Activated CD4-positive, alpha-beta memory T cell treated with anti-CD3 and anti-CD28 coated beads for 36 hours (primary cell): ENCODE data around the gene WDR3. TPM values are rescaled to one million over a fixed set of nuclear protein-coding genes. Genes with fewer than 3 reads are reported as not detected.
"Not testable (repeated sequence)": the region's sequence is repeated elsewhere in the genome, so short reads cannot be mapped to it uniquely, and the experiment has no call there.

Source experiments
- CTCF ChIA-PET: fragments of 350-600 bp; sonication (Branson Sonifier 250); formaldehyde crosslinking; loops from one replicate; lab custom pipeline; 2021; ENCODE audit warnings: antibody characterized with exemption, inconsistent platforms; lab: Charles Lee
- POLR2A ChIA-PET: fragments of 350-600 bp; sonication (Branson Sonifier 250); formaldehyde crosslinking; loops from one replicate; lab custom pipeline; 2021; ENCODE audit warnings: antibody characterized with exemption; lab: Charles Lee
- DNase-seq: peaks from one replicate; pipeline ENCODE4 v3.0.0-alpha.2; 2020
- H3K27ac Mint-ChIP-seq: one replicate; pipeline ENCODE4 v1.8.0; 2021; ENCODE audit warnings: mixed read lengths
- H3K27me3 Mint-ChIP-seq: one replicate; pipeline ENCODE4 v1.8.0; 2021; ENCODE audit warnings: mixed read lengths
- H3K36me3 Mint-ChIP-seq: one replicate; pipeline ENCODE4 v1.8.0; 2021; ENCODE audit warnings: mixed read lengths
- H3K4me1 Mint-ChIP-seq: one replicate; pipeline ENCODE4 v1.8.0; 2021; ENCODE audit warnings: low read depth, mixed read lengths
- H3K4me3 Mint-ChIP-seq: one replicate; pipeline ENCODE4 v1.8.0; 2021; ENCODE audit warnings: mild to moderate bottlenecking, mixed read lengths
- H3K9me3 Mint-ChIP-seq: one replicate; pipeline ENCODE4 v1.8.0; 2021; ENCODE audit warnings: mixed read lengths
- intact Hi-C: fragments of 100-400 bp; cut with micrococcal nuclease; formaldehyde crosslinking; loops from one replicate; pipeline ENCODE4 v1.15.1; 2023
- total RNA-seq, 2 experiments: library from RNA; stranded (reverse); gene quantifications; one replicate each; pipeline ENCODE4 v1.2.3, GENCODE V29; 2021

The WDR3 gene
- total RNA-seq, 2 experiments from 2014 or later, result 48.3 to 51.8 TPM

DNA sequence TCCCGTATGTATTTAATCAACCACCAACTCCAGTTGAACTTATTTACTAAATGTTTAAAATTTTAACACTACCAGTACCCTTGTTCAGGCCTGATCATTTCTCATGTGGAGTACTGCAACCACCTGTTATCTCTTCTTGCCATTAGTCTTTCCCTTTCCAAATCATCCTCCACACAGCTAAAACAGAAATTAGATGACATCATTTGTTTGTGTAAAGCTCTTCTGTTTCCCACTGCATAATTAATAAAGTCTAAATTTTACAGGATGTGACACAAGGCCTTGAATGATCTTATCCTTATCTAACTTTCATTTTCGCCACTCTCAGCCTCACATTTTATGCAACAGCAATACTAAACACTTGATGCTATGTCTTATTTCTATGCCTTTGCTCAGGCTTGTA, 24.5 kb upstream of the WDR3 start:
- H3K27me3 Mint-ChIP-seq, result no peaks in the 10 kb centered on the region
- no peaks in the 10 kb centered on the region for H3K9me3 Mint-ChIP-seq
- H3K4me3 Mint-ChIP-seq, result no peak overlapping the region
- H3K36me3 Mint-ChIP-seq, result peaks cover 28% of the 10 kb centered on the region
- peaks cover 3% of the 10 kb centered on the region for H3K4me1 Mint-ChIP-seq
- ChIA-PET POLR2A (no interaction called here), CTCF (interaction anchor here (5.8 kb wide), 1 partner anchor 10 kb away, joined by 38 read pairs; no protein-coding TSS in a partner anchor)
- intact Hi-C loops, result no loop called here
- no peak for DNase-seq
- H3K27ac Mint-ChIP-seq, result no peak overlapping the region

DNA sequence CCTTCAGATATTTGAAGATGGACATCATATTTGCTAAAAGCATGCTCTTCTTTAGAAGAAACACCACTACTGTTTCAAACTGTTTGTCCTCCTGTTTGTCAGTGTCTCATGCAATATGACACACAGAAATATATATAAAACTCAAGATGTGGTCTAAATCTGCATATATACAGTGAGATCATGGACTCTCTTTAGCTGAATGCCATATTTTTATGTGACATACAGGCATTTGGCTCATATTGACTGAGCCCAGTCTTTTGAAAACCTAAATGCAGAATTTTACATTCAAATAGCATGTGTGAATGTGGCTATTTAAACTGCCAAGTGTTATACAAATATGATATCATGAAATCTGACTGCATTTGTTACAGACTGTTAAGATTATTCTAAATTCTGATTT, 18.5 kb upstream of the WDR3 start:
- Mint-ChIP-seq H3K9me3 (no peaks in the 10 kb centered on the region), H3K4me1 (peaks cover 2% of the 10 kb centered on the region), H3K36me3 (peaks cover 35% of the 10 kb centered on the region), H3K4me3 (no peak overlapping the region), H3K27me3 (no peaks in the 10 kb centered on the region), H3K27ac (no peak overlapping the region)
- POLR2A ChIA-PET, result no interaction called here
- intact Hi-C loops, result no loop called here
- CTCF ChIA-PET, result interaction anchor here (0.6 to 5.8 kb wide), 2 partner anchors 16 kb away, joined by 3 to 38 read pairs; no protein-coding TSS in a partner anchor
- no peak for DNase-seq

DNA sequence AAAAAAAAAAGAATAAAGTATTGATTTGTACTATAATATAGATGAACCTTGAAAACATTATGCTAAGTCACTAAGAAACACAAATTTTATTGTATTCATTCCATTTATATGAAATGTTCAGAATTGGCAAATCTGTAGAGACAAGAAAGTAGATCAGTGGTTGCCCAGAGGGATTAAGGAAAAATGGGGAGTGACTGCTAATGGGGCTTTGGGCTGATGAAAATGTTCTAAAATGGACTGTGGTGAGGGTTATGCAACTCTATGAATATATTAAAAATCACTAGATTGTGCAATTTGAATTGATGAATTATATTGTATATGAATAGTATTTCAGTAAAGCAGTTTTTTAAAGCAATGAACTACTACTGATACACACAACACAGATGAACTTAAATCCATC, 10.2 kb upstream of the WDR3 start:
- DNase-seq, result no peak
- no peaks in the 10 kb centered on the region for H3K4me1 Mint-ChIP-seq

DNA sequence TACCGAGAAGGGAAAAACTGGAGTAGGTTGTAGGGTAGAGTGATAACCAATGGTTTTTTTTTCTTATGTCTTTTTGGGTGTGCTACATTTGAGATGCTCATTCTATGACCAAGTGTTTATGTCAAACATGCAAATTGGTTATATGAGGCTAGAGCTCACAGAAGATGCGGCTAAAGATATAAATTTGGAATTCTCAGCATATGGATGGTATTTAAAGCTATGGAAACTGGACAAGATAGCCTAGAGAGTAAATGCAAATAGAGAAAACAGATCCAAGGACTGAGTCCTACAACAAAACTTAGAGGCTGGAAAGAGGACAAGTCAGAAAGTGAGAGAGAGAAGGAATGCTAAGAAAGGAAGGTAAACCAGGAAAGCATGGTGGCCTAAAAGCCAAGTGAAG, 7.5 kb upstream of the WDR3 start:
- H3K4me1 Mint-ChIP-seq, result peaks cover 5% of the 10 kb centered on the region
- intact Hi-C loops, result loop anchor here (10.0 kb wide), 2 partner anchors 317 to 557 kb away; partner anchors contain the start of genes MAN1A2 and TENT5C
- POLR2A ChIA-PET, result interaction anchor here (0.6 kb wide), 1 partner anchor 785 kb away, joined by 3 read pairs; no protein-coding TSS in a partner anchor
- CTCF ChIA-PET, result no interaction called here
- no peaks in the 10 kb centered on the region for H3K27me3 Mint-ChIP-seq
- no peak overlapping the region for H3K4me3 Mint-ChIP-seq
- peaks cover 20% of the 10 kb centered on the region for H3K36me3 Mint-ChIP-seq
- no peaks in the 10 kb centered on the region for H3K9me3 Mint-ChIP-seq
- H3K27ac Mint-ChIP-seq, result no peak overlapping the region
- no peak for DNase-seq

More for the DNA sequence above, 10.2 kb upstream of the WDR3 start:
- Mint-ChIP-seq H3K27me3 (no peaks in the 10 kb centered on the region), H3K9me3 (no peaks in the 10 kb centered on the region), H3K4me3 (no peak overlapping the region), H3K27ac (no peak overlapping the region), H3K36me3 (peaks cover 37% of the 10 kb centered on the region)
- intact Hi-C loops, result no loop called here
- ChIA-PET POLR2A (no interaction called here), CTCF (interaction anchor here (1.0 kb wide), 1 partner anchor 9 kb away, joined by 3 read pairs; no protein-coding TSS in a partner anchor)

DNA sequence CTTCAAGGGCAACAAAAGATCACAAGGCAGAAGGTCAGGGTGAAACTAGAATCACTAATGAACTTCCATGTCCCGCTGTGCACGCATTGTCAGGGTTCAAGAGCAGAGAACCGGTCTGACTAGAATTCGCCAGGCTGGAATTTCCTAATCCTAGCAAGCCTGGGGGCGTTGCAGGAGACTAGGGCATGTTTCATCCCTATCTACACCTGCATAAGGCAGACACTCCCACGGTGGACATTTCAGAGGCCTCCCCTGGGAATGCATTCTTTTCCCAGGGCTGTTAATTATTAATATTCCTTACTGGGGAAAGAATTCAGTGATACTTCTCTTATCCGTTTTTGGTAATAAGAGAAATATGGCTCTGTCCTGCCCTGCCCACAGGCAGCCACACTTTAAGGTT, 6.8 kb upstream of the WDR3 start:
- H3K4me3 Mint-ChIP-seq, POLR2A ChIA-PET, CTCF ChIA-PET, H3K4me1 Mint-ChIP-seq, H3K9me3 Mint-ChIP-seq, H3K27ac Mint-ChIP-seq, DNase-seq, H3K27me3 Mint-ChIP-seq: not testable (repeated sequence)
- H3K36me3 Mint-ChIP-seq, result peaks cover 15% of the 10 kb centered on the region
- intact Hi-C loops, result loop anchor here (10.0 kb wide), 2 partner anchors 318 to 558 kb away; partner anchors contain the start of genes MAN1A2 and TENT5C

DNA sequence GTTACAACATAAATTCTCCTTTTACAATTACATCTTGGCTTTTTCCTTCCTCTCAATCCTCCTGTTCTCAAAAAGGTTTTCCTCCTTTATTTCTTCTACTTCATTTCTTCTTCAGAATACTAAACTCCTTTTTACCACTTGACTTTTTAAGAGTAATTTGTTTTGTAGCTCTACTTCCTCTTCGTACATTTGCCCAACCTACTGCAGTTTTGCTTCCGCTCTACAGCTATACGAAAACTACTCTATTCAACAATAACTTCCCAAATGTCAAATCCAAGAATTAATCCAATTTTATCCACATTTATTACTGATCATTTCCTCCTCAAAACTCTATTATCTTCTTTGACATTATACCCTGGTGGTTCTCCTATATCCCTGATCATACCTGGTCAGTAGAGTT, 3.6 kb upstream of the WDR3 start:
- Mint-ChIP-seq H3K4me3 (no peak overlapping the region), H3K27ac (no peak overlapping the region), H3K4me1 (peaks cover 27% of the 10 kb centered on the region), H3K9me3 (no peaks in the 10 kb centered on the region), H3K36me3 (peaks cover 11% of the 10 kb centered on the region), H3K27me3 (no peaks in the 10 kb centered on the region)
- ChIA-PET POLR2A (no interaction called here), CTCF (interaction anchor here (1.0 to 1.8 kb wide), 2 partner anchors 30 to 32 kb away, joined by 3 to 5 read pairs; no protein-coding TSS in a partner anchor)
- no peak for DNase-seq
- intact Hi-C loops, result loop anchor here (10.0 kb wide), 2 partner anchors 321 to 561 kb away; partner anchors contain the start of genes MAN1A2 and TENT5C

DNA sequence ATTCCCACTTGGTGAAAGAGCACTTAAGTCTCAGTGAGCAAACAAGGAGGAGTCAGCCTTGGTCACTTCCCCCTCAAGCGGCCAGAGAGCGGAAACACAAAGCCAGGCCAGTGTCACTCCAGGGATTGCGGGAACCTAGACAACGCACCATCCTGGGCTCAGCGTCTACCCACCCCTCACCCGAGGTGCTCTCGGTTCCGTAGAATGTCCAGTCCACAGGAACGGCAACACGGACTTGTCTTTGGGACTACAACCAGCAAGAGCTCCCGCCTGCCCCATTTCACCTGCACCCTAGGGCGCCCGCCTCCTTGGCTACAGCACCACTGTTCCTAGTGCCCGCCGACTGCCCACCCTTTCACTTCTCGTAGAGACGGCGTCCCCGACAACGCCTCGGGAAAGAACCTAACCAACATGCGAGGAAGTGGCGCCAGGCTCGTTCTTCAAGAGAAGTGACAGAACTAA, 627 bp upstream of the WDR3 start:
- CTCF ChIA-PET, result interaction anchor here (1.0 to 1.3 kb wide), 3 partner anchors 33 to 395 kb away, joined by 3 to 9 read pairs (median 6); no protein-coding TSS in a partner anchor

DNA sequence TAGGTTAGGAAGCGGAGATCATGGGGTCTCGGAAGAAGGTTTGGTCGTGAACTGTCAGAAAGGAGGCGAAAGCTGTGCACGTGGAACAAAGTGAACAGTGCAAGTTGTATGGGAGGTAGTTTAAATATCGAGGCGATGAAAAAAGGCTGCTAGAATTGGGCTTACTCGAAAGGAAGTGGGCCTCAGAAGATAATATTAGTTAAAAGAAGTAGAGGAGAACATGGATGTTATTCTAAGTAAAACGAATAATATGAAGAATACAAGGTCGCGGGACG, 571 bp downstream of the WDR3 start:
- intact Hi-C loops, result no loop called here

More for the DNA sequence above, 627 bp upstream of the WDR3 start:
- H3K36me3 Mint-ChIP-seq, result peaks cover 23% of the 10 kb centered on the region
- DNase-seq, result peak; percentile 57
- no peaks in the 10 kb centered on the region for H3K9me3 Mint-ChIP-seq
- POLR2A ChIA-PET, result interaction anchor here (0.9 kb wide), 1 partner anchor 14 kb away, joined by 6 read pairs; no protein-coding TSS in a partner anchor
- H3K4me3 Mint-ChIP-seq, result peak overlapping the region; percentile 96
- intact Hi-C loops, result loop anchor here (1.0 to 10.0 kb wide), 4 partner anchors 34 to 1211 kb away; partner anchors contain the start of genes MAN1A2, TENT5C and WARS2
- H3K27me3 Mint-ChIP-seq, result no peaks in the 10 kb centered on the region
- H3K4me1 Mint-ChIP-seq, result peaks cover 48% of the 10 kb centered on the region
- peak overlapping the region; percentile 86 for H3K27ac Mint-ChIP-seq

DNA sequence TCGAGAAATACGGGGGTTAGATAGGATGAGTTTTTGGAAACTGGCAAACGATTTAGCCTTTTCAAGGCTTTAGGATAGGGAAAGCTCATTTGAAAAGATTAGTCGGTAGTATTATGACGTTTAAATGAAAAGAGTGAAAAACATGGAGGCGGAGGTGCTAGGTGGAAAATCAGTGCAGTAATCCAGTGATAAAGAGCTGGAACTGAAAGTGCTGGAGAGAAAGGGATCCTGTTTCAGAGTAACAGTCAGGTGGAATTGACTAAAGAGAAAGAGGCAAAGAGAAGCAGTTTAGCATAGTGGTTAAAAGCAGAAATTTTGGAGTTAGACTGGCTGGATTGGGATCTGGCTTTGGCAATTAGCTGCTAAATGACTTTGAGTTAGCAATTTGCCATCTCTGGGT, 945 bp downstream of the WDR3 start:
- ChIA-PET CTCF (interaction anchor here (1.2 kb wide), 1 partner anchor 35 kb away, joined by 4 read pairs; no protein-coding TSS in a partner anchor), POLR2A (interaction anchor here (1.1 kb wide), 1 partner anchor 20 kb away, joined by 3 read pairs; no protein-coding TSS in a partner anchor)
- peaks cover 48% of the 10 kb centered on the region for H3K4me1 Mint-ChIP-seq
- intact Hi-C loops, result no loop called here
- peak overlapping the region; percentile 86 for H3K27ac Mint-ChIP-seq
- peak overlapping the region; percentile 96 for H3K4me3 Mint-ChIP-seq
- no peaks in the 10 kb centered on the region for H3K9me3 Mint-ChIP-seq
- H3K27me3 Mint-ChIP-seq, result no peaks in the 10 kb centered on the region
- H3K36me3 Mint-ChIP-seq, result peaks cover 24% of the 10 kb centered on the region
- no peak for DNase-seq

More for the DNA sequence above, 571 bp downstream of the WDR3 start:
- no peaks in the 10 kb centered on the region for H3K9me3 Mint-ChIP-seq
- DNase-seq, result no peak
- ChIA-PET CTCF (interaction anchor here (1.2 kb wide), 1 partner anchor 35 kb away, joined by 4 read pairs; no protein-coding TSS in a partner anchor), POLR2A (interaction anchor here (1.1 kb wide), 1 partner anchor 20 kb away, joined by 3 read pairs; no protein-coding TSS in a partner anchor)
- H3K4me1 Mint-ChIP-seq, result peaks cover 48% of the 10 kb centered on the region
- peak overlapping the region; percentile 86 for H3K27ac Mint-ChIP-seq
- peaks cover 24% of the 10 kb centered on the region for H3K36me3 Mint-ChIP-seq
- H3K27me3 Mint-ChIP-seq, result no peaks in the 10 kb centered on the region
- H3K4me3 Mint-ChIP-seq, result peak overlapping the region; percentile 96

DNA sequence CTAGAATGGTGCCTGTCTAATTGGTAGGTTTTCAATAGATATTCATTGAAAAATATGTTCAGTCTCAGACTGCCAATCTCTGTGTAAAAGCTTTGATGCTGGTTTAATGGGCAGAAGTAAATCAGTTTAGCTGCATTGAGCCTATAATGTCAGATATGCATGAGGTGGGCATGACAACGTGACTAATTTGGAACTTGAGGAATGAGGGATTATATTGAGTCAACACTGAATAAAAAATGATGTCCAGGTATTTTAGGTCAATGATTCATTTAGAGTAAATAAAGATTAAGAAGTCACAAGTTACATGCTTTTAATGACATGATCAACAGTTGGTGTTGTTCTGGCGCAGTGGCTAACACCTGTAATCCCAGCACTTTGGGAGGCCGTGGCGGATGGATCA, 3.0 kb downstream of the WDR3 start:
- no peak for DNase-seq
- H3K4me1 Mint-ChIP-seq, result peaks cover 40% of the 10 kb centered on the region
- H3K27ac Mint-ChIP-seq, result no peak overlapping the region
- intact Hi-C loops, result no loop called here
- no peaks in the 10 kb centered on the region for H3K9me3 Mint-ChIP-seq
- CTCF ChIA-PET, result interaction anchor here (1.6 kb wide), 1 partner anchor 36 kb away, joined by 4 read pairs; no protein-coding TSS in a partner anchor
- H3K36me3 Mint-ChIP-seq, result peaks cover 35% of the 10 kb centered on the region
- POLR2A ChIA-PET, result no interaction called here
- no peak overlapping the region for H3K4me3 Mint-ChIP-seq
- H3K27me3 Mint-ChIP-seq, result no peaks in the 10 kb centered on the region

DNA sequence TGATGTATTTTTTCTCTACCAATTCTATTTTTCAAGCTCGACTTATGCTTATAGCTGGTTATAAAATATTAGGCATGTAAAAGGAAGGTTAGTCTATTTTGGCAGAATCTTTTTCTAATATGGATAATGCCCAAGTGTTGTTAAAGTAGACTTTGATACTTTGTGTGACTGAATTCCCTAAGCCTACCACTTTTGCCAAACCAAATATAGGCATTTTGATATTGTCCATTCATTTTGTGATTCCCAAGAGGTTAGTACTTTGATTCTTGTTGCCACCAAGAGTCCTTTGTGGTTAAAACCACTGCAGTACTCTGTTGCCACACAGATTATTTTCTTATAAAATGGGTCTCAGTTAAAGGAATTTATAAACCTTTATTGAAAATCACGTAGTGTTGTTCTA, 4.2 kb downstream of the WDR3 start:
- no peaks in the 10 kb centered on the region for H3K9me3 Mint-ChIP-seq
- H3K36me3 Mint-ChIP-seq, result peaks cover 47% of the 10 kb centered on the region
- H3K27me3 Mint-ChIP-seq, result no peaks in the 10 kb centered on the region
- no peak overlapping the region for H3K4me3 Mint-ChIP-seq
- intact Hi-C loops, result no loop called here
- CTCF ChIA-PET, result interaction anchor here (1.6 kb wide), 1 partner anchor 38 kb away, joined by 4 read pairs; no protein-coding TSS in a partner anchor
- POLR2A ChIA-PET, result no interaction called here
- no peak for DNase-seq
- peaks cover 31% of the 10 kb centered on the region for H3K4me1 Mint-ChIP-seq
- H3K27ac Mint-ChIP-seq, result no peak overlapping the region

DNA sequence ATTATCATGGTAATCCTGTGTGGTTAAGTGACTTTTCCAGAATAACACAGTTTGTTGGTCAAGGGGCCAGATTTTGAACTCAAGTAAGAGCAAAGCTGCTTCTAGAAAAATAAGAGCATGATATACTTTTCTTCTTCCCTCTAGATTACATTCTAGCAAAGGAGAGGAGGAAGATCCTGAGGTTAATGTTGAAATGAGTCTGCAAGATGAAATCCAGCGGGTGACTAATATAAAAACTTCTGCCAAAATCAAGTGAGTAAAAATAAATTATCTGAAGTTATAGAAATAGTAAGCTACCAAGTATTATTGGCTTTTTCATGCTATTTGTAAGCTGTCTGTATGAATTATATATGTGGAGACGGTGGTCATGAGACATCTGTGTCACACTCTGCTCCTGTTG, 12.8 kb downstream of the WDR3 start:
- CTCF ChIA-PET, result no interaction called here
- Mint-ChIP-seq H3K4me1 (no peaks in the 10 kb centered on the region), H3K4me3 (no peak overlapping the region), H3K9me3 (no peaks in the 10 kb centered on the region), H3K27ac (no peak overlapping the region), H3K36me3 (peaks cover 67% of the 10 kb centered on the region), H3K27me3 (no peaks in the 10 kb centered on the region)
- intact Hi-C loops, result no loop called here
- DNase-seq, result no peak
- POLR2A ChIA-PET, result no interaction called here
